Prostate gland (tissue), 2 donors: ENCODE data around the gene RIT2.

Source experiments
- CTCF ChIP-seq, 4 experiments: fragments of 200-600 bp in 2 of 4; fragments of 450-650 bp in 2 of 4; sonication (generic) in 2 of 4; IDR thresholded peaks; 1 replicate in 3 of 4; 2 replicates in 1 of 4; pipeline ENCODE4 v1.5.1; 2016 to 2019; ENCODE audit warnings: antibody characterized with exemption in 4 of 4, mild to moderate bottlenecking in 2 of 4, moderate library complexity in 2 of 4
- POLR2A ChIP-seq: fragments of 450-650 bp; IDR thresholded peaks from one replicate; pipeline ENCODE4 v1.6.1; 2016; ENCODE audit warnings: antibody characterized with exemption, mild to moderate bottlenecking
- POLR2AphosphoS5 ChIP-seq: sonication (generic); formaldehyde crosslinking; IDR thresholded peaks from one replicate; pipeline ENCODE4 v1.6.1; 2017; ENCODE audit warnings: antibody characterized with exemption

GRCh38 chr18:42941860-42942259, 173.6 kb downstream of the RIT2 start:
- TF ChIP-seq CTCF (IDR thresholded peaks at IDR 0.05) (no peak), POLR2AphosphoS5 (no peak), POLR2A (no peak)
